ENCODE data around the gene RNF212.

RNF212 gene

GRCh38 chr4:1040344-1041146, 72.8 kb downstream of the RNF212 start:
- Histone ChIP-seq H3K4me3 (ENCODE audit: low read depth, low read length) (no peak overlapping the region), H3K9ac (ENCODE audit: low read length) (no peak overlapping the region), H3K4me1 (ENCODE audit: control insufficient read depth, insufficient read depth, low read length) (peaks cover 48% of the 10 kb centered on the region), H3K36me3 (ENCODE audit: control insufficient read depth, insufficient read depth, low read length) (no peaks in the 10 kb centered on the region), H3K27me3 (ENCODE audit: control insufficient read depth, insufficient read depth, low read length) (peaks cover 17% of the 10 kb centered on the region), H3K9me3 (ENCODE audit: control insufficient read depth, insufficient read depth, low read depth, low read length) (no peaks in the 10 kb centered on the region), H3K27ac (ENCODE audit: low read depth, low read length) (no peak overlapping the region)

DNA sequence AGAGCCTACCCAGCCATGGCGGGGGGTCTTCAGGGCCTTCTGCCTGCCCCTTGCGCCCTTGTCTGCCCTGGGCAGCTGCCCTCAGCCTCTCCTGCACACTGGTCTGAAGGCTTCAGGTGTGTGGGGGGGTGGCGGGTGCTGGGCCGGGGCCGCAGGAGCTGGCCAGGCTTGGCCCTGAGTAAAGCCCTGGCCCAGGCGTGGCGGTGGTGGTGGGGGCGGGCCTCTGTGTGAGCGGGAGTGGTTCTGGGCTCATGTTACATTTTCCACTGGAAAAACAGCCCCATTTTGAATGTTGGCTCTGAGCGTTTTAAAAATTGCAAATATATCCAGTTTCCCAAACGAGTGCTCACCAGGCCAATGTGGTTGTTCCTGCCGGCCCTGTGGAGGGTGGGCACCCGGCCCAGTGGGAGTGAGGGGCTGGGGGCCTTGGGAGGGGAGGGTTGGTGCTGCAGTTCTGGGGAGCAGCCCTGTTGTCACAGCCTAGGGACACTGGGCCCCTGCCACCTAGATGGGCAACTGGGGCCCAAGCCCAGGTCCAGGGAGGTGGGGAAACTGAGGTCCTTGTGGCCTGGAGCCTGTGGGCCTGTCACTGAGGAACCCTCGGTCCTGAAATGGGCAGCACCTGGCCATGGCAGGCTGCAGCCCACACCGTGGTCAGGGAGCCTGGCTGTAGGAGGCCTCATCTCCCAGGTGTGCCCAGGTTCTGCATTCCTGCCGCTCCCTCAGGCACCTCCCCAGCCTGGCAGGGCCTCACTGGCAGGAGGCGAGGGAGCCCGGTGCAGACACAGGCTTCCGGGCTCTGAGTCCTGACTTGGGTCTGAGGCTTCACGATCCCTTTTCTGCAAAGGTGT, 73.6 kb downstream of the RNF212 start:
- Histone ChIP-seq H3K9ac (ENCODE audit: low read length) (no peak overlapping the region), H3K4me1 (ENCODE audit: control insufficient read depth, insufficient read depth, low read length) (peaks cover 40% of the 10 kb centered on the region), H3K27me3 (ENCODE audit: control insufficient read depth, insufficient read depth, low read length) (peaks cover 9% of the 10 kb centered on the region), H3K36me3 (ENCODE audit: control insufficient read depth, insufficient read depth, low read length) (no peaks in the 10 kb centered on the region), H3K9me3 (ENCODE audit: control insufficient read depth, insufficient read depth, low read depth, low read length) (no peaks in the 10 kb centered on the region), H3K4me3 (ENCODE audit: low read depth, low read length) (no peak overlapping the region), H3K27ac (ENCODE audit: low read depth, low read length) (no peak overlapping the region)

GRCh38 chr4:1038948-1039492, 74.3 kb downstream of the RNF212 start:
- Histone ChIP-seq H3K4me3 (ENCODE audit: low read depth, low read length) (no peak overlapping the region), H3K27ac (ENCODE audit: low read depth, low read length) (no peak overlapping the region), H3K27me3 (ENCODE audit: control insufficient read depth, insufficient read depth, low read length) (peaks cover 2% of the 10 kb centered on the region), H3K4me1 (ENCODE audit: control insufficient read depth, insufficient read depth, low read length) (peaks cover 33% of the 10 kb centered on the region), H3K9me3 (ENCODE audit: control insufficient read depth, insufficient read depth, low read depth, low read length) (no peaks in the 10 kb centered on the region), H3K36me3 (ENCODE audit: control insufficient read depth, insufficient read depth, low read length) (no peaks in the 10 kb centered on the region), H3K9ac (ENCODE audit: low read length) (no peak overlapping the region)

GRCh38 chr4:1036976-1037810, 76.2 kb downstream of the RNF212 start:
- no peak overlapping the region for H3K9ac ChIP-seq (ENCODE audit: low read length)
- H3K27ac ChIP-seq (ENCODE audit: low read depth, low read length): no peak overlapping the region
- H3K4me1 ChIP-seq (ENCODE audit: control insufficient read depth, insufficient read depth, low read length): peaks cover 24% of the 10 kb centered on the region
- no peaks in the 10 kb centered on the region for H3K9me3 ChIP-seq (ENCODE audit: control insufficient read depth, insufficient read depth, low read depth, low read length)
- H3K27me3 ChIP-seq (ENCODE audit: control insufficient read depth, insufficient read depth, low read length): no peaks in the 10 kb centered on the region; the same call in 1 of the 2 replicates
- no peak overlapping the region for H3K4me3 ChIP-seq (ENCODE audit: low read depth, low read length)
- no peaks in the 10 kb centered on the region for H3K36me3 ChIP-seq (ENCODE audit: control insufficient read depth, insufficient read depth, low read length)

DNA sequence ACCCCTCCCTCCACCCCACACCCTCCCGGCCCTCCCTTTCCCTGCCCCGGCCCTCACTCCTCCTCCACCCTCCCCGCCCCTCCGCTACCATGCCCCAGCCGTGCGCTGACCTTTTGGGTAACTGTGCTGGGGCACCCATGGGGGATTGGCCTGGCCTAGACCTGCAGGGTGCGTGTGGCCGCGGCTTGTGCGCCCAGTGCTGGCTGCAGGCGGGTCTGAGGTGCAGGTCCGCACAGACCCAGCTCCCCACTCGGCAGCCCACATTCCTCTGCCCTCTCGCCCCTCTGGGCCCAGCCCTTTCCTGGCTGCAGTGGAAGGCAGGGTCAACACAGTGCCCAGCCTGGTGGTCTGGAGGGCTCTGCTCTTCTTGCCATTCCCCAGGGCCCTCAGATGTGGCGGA, 77.3 kb downstream of the RNF212 start:
- peaks cover 15% of the 10 kb centered on the region for H3K4me1 ChIP-seq (ENCODE audit: control insufficient read depth, insufficient read depth, low read length)
- H3K9me3 ChIP-seq (ENCODE audit: control insufficient read depth, insufficient read depth, low read depth, low read length): no peaks in the 10 kb centered on the region
- no peaks in the 10 kb centered on the region; the same call in 1 of the 2 replicates for H3K27me3 ChIP-seq (ENCODE audit: control insufficient read depth, insufficient read depth, low read length)
- H3K36me3 ChIP-seq (ENCODE audit: control insufficient read depth, insufficient read depth, low read length): no peaks in the 10 kb centered on the region
- H3K27ac ChIP-seq (ENCODE audit: low read depth, low read length): no peak overlapping the region
- H3K9ac ChIP-seq (ENCODE audit: low read length): no peak overlapping the region
- no peak overlapping the region for H3K4me3 ChIP-seq (ENCODE audit: low read depth, low read length)

DNA sequence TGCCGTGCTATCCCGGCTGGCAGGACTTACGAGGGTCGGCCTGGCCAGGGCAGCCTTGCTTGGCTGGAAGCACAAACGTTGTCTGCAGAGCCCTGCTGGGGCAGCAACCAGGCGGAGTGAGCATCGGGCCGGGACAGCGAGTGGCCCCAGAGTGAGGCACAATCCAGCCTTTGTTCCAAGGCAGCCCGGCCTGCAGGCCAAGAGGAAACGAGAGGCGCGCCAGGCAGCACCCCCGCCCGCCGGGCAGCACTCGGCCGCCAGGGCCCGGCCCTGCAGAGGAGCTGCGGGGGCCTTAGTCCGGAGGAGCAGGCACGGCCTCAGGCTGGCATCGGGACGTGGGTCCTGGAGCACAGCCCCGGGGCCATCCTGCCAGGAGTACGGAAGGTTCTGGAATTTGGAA, 77.9 kb downstream of the RNF212 start:
- H3K27ac ChIP-seq (ENCODE audit: low read depth, low read length): no peak overlapping the region
- H3K4me3 ChIP-seq (ENCODE audit: low read depth, low read length): no peak overlapping the region
- peaks cover 17% of the 10 kb centered on the region for H3K4me1 ChIP-seq (ENCODE audit: control insufficient read depth, insufficient read depth, low read length)
- H3K9ac ChIP-seq (ENCODE audit: low read length): no peak overlapping the region
- no peaks in the 10 kb centered on the region; the same call in 1 of the 2 replicates for H3K27me3 ChIP-seq (ENCODE audit: control insufficient read depth, insufficient read depth, low read length)
- no peaks in the 10 kb centered on the region for H3K9me3 ChIP-seq (ENCODE audit: control insufficient read depth, insufficient read depth, low read depth, low read length)
- no peaks in the 10 kb centered on the region for H3K36me3 ChIP-seq (ENCODE audit: control insufficient read depth, insufficient read depth, low read length)

GRCh38 chr4:1033840-1034551, 79.4 kb downstream of the RNF212 start:
- no peak overlapping the region for H3K27ac ChIP-seq (ENCODE audit: low read depth, low read length)
- H3K27me3 ChIP-seq (ENCODE audit: control insufficient read depth, insufficient read depth, low read length): no peaks in the 10 kb centered on the region; the same call in 1 of the 2 replicates
- H3K4me3 ChIP-seq (ENCODE audit: low read depth, low read length): no peak overlapping the region
- no peak overlapping the region for H3K9ac ChIP-seq (ENCODE audit: low read length)
- no peaks in the 10 kb centered on the region for H3K9me3 ChIP-seq (ENCODE audit: control insufficient read depth, insufficient read depth, low read depth, low read length)
- H3K4me1 ChIP-seq (ENCODE audit: control insufficient read depth, insufficient read depth, low read length): peaks cover 13% of the 10 kb centered on the region; the same call in 1 of the 2 replicates
- no peaks in the 10 kb centered on the region for H3K36me3 ChIP-seq (ENCODE audit: control insufficient read depth, insufficient read depth, low read length)

- Histone ChIP-seq H3K4me1 (ENCODE audit: control insufficient read depth, insufficient read depth, low read length) (peaks cover 15% of the 10 kb centered on the region; the same call in 1 of the 2 replicates), H3K9me3 (ENCODE audit: control insufficient read depth, insufficient read depth, low read depth, low read length) (no peaks in the 10 kb centered on the region), H3K27ac (ENCODE audit: low read depth, low read length) (no peak overlapping the region), H3K27me3 (ENCODE audit: control insufficient read depth, insufficient read depth, low read length) (no peaks in the 10 kb centered on the region; the same call in 1 of the 2 replicates), H3K36me3 (ENCODE audit: control insufficient read depth, insufficient read depth, low read length) (no peaks in the 10 kb centered on the region), H3K9ac (ENCODE audit: low read length) (no peak overlapping the region), H3K4me3 (ENCODE audit: low read depth, low read length) (no peak overlapping the region)
Measured at GRCh38 chr4:1032861-1033260, 80.5 kb downstream of the RNF212 start.

DNA sequence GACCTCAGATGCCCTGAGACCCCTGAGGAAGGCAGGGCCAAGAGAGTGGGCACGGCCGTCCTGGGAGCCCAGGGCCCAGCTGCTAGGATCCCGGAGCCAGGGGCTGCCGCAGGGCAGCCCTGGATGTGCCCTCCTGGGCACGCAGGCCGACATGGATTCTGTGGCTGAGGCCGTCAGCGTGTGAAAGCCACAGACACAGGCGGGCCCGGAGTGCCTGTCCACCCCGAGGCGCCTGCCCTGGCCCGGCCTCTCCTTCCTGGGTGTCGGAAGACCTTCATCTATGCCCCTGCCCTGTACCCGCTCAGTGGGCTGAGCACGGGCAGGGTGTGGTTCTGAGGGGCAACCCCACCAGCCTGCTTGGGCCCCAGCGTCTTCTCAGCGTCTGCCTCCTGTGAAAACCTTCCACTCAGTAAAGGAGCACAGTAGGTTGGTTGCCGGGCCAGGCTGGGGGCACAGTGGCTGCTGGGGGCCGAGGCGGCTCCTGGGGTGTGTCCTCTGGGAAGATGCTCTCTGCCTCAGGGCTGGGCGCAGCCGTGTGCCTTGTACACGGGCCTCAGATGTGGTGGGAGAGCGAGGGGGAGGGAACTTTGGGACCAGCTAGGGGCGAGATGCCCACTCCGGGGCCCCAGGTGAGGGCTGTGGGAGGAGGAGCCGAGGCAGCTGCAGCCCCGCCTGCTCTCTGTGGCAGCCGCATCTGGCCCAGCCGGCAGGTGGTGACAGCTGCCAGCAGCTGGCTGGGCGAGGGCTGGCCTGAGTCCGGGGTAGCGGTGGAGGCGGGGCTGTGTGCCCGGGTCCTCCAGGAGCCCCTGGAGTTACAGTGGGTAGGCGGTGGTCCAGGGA, 81.2 kb downstream of the RNF212 start:
- Histone ChIP-seq H3K4me3 (ENCODE audit: low read depth, low read length) (no peak overlapping the region), H3K27ac (ENCODE audit: low read depth, low read length) (no peak overlapping the region), H3K9me3 (ENCODE audit: control insufficient read depth, insufficient read depth, low read depth, low read length) (no peaks in the 10 kb centered on the region), H3K4me1 (ENCODE audit: control insufficient read depth, insufficient read depth, low read length) (peaks cover 19% of the 10 kb centered on the region; the same call in 1 of the 2 replicates), H3K36me3 (ENCODE audit: control insufficient read depth, insufficient read depth, low read length) (no peaks in the 10 kb centered on the region), H3K9ac (ENCODE audit: low read length) (no peak overlapping the region), H3K27me3 (ENCODE audit: control insufficient read depth, insufficient read depth, low read length) (no peaks in the 10 kb centered on the region; the same call in 1 of the 2 replicates)

Measured in HUES6 (cell line).